Gastroesophageal sphincter (tissue), 3 donors: ENCODE data around the gene MYH10.

ENCODE experiments used
- EP300 ChIP-seq: sonication (generic); formaldehyde crosslinking; IDR thresholded peaks from one replicate; pipeline ENCODE4 v1.6.1; 2017; ENCODE audit warnings: antibody characterized with exemption, mild to moderate bottlenecking
- POLR2A ChIP-seq, 2 donors: fragments of 450-650 bp; IDR thresholded peaks; one replicate each; pipeline ENCODE4 v1.6.1; 2017; ENCODE audit warnings: antibody characterized with exemption in 2 of 2, mild to moderate bottlenecking in 2 of 2, moderate library complexity in 1 of 2
- POLR2AphosphoS5 ChIP-seq: sonication (generic); formaldehyde crosslinking; IDR thresholded peaks from one replicate; pipeline ENCODE4 v1.6.1; 2017; ENCODE audit warnings: antibody characterized with exemption
- TF ChIP-seq, protein P1 (sequence below), 4 experiments: fragments of 200-600 bp in 2 of 4; fragments of 450-650 bp in 2 of 4; sonication (generic) in 1 of 4; IDR thresholded peaks; one replicate each; pipeline ENCODE4 v1.5.1; 2017 to 2019; ENCODE audit warnings: antibody characterized with exemption in 4 of 4, mild to moderate bottlenecking in 2 of 4, moderate library complexity in 2 of 4

DNA sequence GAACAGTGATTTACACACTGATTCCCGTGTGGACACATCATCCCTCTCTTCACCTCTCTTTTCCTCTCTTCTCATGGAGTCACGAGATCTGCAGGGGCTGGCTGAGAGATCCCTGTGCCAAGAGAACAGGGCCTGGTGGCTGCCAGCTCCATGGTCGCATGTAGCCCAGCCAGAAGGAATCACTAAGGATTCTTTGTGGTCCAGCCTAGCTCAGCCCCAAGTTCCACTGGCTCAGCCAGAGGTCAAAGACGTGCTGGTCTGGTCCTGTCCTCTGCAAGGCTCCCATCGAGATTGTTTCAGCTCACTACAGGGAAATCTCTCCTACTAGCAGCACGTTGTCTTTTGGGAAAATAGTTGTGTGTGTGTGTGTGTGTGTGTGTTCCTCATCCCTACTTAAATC lies 128.4 kb downstream of the MYH10 start:
- TF ChIP-seq, protein P1, sequence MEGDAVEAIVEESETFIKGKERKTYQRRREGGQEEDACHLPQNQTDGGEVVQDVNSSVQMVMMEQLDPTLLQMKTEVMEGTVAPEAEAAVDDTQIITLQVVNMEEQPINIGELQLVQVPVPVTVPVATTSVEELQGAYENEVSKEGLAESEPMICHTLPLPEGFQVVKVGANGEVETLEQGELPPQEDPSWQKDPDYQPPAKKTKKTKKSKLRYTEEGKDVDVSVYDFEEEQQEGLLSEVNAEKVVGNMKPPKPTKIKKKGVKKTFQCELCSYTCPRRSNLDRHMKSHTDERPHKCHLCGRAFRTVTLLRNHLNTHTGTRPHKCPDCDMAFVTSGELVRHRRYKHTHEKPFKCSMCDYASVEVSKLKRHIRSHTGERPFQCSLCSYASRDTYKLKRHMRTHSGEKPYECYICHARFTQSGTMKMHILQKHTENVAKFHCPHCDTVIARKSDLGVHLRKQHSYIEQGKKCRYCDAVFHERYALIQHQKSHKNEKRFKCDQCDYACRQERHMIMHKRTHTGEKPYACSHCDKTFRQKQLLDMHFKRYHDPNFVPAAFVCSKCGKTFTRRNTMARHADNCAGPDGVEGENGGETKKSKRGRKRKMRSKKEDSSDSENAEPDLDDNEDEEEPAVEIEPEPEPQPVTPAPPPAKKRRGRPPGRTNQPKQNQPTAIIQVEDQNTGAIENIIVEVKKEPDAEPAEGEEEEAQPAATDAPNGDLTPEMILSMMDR (IDR thresholded peaks at IDR 0.05) = no peak
- TF ChIP-seq EP300 = no peak
- no peak for TF ChIP-seq POLR2AphosphoS5
- TF ChIP-seq POLR2A (IDR thresholded peaks at IDR 0.05) = no peak
